Measurements from ENCODE around the gene NCBP3. TPM values are rescaled to one million over a fixed set of nuclear protein-coding genes. Genes with fewer than 3 reads are reported as not detected.
A peak's percentile ranks its signal among the peaks of the same experiment; 100 is the strongest.

NCBP3 gene, protein sequence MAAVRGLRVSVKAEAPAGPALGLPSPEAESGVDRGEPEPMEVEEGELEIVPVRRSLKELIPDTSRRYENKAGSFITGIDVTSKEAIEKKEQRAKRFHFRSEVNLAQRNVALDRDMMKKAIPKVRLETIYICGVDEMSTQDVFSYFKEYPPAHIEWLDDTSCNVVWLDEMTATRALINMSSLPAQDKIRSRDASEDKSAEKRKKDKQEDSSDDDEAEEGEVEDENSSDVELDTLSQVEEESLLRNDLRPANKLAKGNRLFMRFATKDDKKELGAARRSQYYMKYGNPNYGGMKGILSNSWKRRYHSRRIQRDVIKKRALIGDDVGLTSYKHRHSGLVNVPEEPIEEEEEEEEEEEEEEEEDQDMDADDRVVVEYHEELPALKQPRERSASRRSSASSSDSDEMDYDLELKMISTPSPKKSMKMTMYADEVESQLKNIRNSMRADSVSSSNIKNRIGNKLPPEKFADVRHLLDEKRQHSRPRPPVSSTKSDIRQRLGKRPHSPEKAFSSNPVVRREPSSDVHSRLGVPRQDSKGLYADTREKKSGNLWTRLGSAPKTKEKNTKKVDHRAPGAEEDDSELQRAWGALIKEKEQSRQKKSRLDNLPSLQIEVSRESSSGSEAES
- total RNA-seq (2021; ENCODE audit: unreplicated experiment) (28.1 TPM), Bru-seq, nascent RNA (percentile 72 among the genes with signal in this experiment), BruChase-seq, experiment 1, labeled RNA remaining after a 2-hour chase (percentile 85 among the genes with signal in this experiment), BruChase-seq, experiment 2, labeled RNA remaining after a 6-hour chase (percentile 87 among the genes with signal in this experiment)
- 11.9 TPM for polyA plus RNA-seq (2012; ENCODE audit: insufficient read length)
- long read RNA-seq, full-length matches to known transcripts: 30 of 46 reads
- long read RNA-seq, partial matches to known transcripts: 9 of 46 reads
- long read RNA-seq, other reads (novel, unspliced or antisense): 7 of 46 reads

DNA sequence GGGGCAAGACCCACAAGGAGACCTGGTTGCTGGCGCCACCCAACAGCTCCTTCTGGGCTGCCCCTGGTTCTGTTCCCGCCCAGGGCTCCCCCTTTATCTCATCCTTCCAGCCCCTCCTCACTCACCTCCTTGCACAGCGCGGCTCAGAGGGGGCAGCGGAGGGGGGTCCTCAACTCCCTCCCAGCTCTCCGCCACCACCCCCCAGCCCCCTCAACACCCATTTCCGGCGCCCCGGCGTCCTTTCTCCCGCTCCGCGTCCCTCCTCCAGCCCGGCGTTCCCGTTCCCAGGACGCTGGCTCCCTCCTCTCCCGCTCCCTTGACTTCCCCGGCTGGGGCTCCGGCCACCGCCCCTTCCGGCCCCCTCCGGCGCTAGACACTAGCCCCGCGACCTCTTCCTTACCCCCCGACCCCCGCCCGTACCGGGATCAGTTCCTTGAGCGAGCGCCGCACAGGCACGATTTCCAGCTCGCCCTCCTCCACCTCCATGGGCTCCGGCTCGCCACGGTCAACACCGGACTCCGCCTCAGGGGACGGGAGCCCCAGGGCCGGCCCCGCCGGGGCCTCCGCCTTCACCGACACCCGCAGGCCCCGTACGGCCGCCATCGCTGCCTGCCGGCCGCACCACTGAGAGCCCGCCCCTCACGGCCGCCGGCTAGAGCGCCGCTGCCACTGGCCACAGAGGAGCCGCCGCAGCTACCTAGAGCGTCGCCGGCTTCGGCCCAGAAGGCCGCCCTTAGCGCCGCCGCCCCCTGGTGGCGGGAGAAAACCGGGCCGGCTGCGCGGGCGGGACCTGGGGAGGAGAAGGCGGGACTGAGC lies at the start of gene NCBP3:
NCBP3 (minus strand) TSS at position 626 of the 816 bp plus-strand sequence; CDS start at position 603, 23 bp downstream.
- TF ChIP-seq, protein P1, sequence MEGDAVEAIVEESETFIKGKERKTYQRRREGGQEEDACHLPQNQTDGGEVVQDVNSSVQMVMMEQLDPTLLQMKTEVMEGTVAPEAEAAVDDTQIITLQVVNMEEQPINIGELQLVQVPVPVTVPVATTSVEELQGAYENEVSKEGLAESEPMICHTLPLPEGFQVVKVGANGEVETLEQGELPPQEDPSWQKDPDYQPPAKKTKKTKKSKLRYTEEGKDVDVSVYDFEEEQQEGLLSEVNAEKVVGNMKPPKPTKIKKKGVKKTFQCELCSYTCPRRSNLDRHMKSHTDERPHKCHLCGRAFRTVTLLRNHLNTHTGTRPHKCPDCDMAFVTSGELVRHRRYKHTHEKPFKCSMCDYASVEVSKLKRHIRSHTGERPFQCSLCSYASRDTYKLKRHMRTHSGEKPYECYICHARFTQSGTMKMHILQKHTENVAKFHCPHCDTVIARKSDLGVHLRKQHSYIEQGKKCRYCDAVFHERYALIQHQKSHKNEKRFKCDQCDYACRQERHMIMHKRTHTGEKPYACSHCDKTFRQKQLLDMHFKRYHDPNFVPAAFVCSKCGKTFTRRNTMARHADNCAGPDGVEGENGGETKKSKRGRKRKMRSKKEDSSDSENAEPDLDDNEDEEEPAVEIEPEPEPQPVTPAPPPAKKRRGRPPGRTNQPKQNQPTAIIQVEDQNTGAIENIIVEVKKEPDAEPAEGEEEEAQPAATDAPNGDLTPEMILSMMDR (IDR thresholded peaks at IDR 0.05): peak; percentile 98
- TF ChIP-seq POLR2AphosphoS5 (IDR thresholded peaks at IDR 0.05; ENCODE audit: low read depth, low read length) (peak; percentile 60), SIN3A (IDR thresholded peaks at IDR 0.05; ENCODE audit: borderline replicate concordance, insufficient read depth, low read depth, low read length) (peak; percentile 88; the same call in 1 of the 2 replicates), TCF7L2 (IDR thresholded peaks at IDR 0.05; ENCODE audit: low read depth, low read length) (no peak)
- TF ChIP-seq, protein P2, sequence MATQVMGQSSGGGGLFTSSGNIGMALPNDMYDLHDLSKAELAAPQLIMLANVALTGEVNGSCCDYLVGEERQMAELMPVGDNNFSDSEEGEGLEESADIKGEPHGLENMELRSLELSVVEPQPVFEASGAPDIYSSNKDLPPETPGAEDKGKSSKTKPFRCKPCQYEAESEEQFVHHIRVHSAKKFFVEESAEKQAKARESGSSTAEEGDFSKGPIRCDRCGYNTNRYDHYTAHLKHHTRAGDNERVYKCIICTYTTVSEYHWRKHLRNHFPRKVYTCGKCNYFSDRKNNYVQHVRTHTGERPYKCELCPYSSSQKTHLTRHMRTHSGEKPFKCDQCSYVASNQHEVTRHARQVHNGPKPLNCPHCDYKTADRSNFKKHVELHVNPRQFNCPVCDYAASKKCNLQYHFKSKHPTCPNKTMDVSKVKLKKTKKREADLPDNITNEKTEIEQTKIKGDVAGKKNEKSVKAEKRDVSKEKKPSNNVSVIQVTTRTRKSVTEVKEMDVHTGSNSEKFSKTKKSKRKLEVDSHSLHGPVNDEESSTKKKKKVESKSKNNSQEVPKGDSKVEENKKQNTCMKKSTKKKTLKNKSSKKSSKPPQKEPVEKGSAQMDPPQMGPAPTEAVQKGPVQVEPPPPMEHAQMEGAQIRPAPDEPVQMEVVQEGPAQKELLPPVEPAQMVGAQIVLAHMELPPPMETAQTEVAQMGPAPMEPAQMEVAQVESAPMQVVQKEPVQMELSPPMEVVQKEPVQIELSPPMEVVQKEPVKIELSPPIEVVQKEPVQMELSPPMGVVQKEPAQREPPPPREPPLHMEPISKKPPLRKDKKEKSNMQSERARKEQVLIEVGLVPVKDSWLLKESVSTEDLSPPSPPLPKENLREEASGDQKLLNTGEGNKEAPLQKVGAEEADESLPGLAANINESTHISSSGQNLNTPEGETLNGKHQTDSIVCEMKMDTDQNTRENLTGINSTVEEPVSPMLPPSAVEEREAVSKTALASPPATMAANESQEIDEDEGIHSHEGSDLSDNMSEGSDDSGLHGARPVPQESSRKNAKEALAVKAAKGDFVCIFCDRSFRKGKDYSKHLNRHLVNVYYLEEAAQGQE (IDR thresholded peaks at IDR 0.05; ENCODE audit: insufficient read depth in 1 of 2, low read depth in 2 of 2, low read length in 1 of 2): no peak
- peak; percentile 43 for DNase-seq (ENCODE audit: low read depth, low spot score)
- BruUV-seq (replicated peaks): no TSS peak
- in situ Hi-C loops (cut with HindIII; ENCODE audit: low pct_unique_long_range_greater_than_20kb, low sequenced_read_pairs): no loop called here
- Histone ChIP-seq H3K9me3 (ENCODE audit: control insufficient read depth, insufficient read depth, low read depth, low read length) (no peaks in the 10 kb centered on the region), H3K4me3 (ENCODE audit: low read depth in 2 of 2, low read length in 2 of 2) (peak within 1 kb of the TSS; percentile 69 to 73), H3K27ac (ENCODE audit: low read length) (peak within 1 kb of the TSS; percentile 70), H3K27me3 (ENCODE audit: control insufficient read depth, insufficient read depth, low read length) (no peaks in the 10 kb centered on the region), H3K36me3 (ENCODE audit: control insufficient read depth, insufficient read depth, low read length) (no peaks in the 10 kb centered on the region; the same call in 1 of the 2 replicates), H3K4me1 (ENCODE audit: control insufficient read depth, insufficient read depth, low read length) (peaks cover 8% of the 10 kb centered on the region)
- intact Hi-C loops (cut with micrococcal nuclease; ENCODE audit: unreplicated experiment): no loop called here
- ATAC-seq: peak; percentile 99
- ChIA-PET CTCF (interaction anchor here (0.6 to 1.5 kb wide), 4 partner anchors 50 to 498 kb away, joined by 3 to 5 read pairs (median 4); no protein-coding TSS in a partner anchor), POLR2A (no interaction called here)

DNA sequence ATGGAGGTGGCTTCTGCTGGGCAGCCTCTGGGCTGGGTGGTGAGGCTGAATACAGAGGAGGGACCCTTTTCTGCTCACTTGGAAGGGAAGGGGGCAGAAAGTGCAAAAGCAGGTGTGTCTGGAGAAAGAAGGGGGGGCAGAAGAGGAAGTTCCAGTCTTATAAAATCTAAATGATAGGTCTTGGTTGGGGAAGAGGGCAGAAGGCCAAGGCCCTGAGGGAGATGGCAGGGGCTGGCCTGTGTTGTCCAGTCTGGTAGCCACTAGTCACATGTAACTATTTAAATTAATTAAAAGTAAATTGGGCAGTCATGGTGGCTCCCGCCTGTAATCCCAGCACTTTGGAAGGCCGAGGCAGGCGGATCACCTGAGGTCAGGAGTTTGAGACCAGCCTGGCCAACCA lies 49.3 kb upstream of the NCBP3 start:
- H3K4me3 ChIP-seq (ENCODE audit: low read depth in 2 of 2, low read length in 2 of 2): no peak overlapping the region
- ChIA-PET POLR2A (no interaction called here), CTCF (no interaction called here)
- H3K36me3 ChIP-seq (ENCODE audit: control insufficient read depth, insufficient read depth, low read length): no peaks in the 10 kb centered on the region; the same call in 1 of the 2 replicates
- no TSS peak for BruUV-seq (replicated peaks)
- H3K9me3 ChIP-seq (ENCODE audit: control insufficient read depth, insufficient read depth, low read depth, low read length): no peaks in the 10 kb centered on the region
- TF ChIP-seq, protein P1 (IDR thresholded peaks at IDR 0.05): no peak
- no peak for TF ChIP-seq POLR2AphosphoS5 (IDR thresholded peaks at IDR 0.05; ENCODE audit: low read depth, low read length)
- TF ChIP-seq SIN3A (IDR thresholded peaks at IDR 0.05; ENCODE audit: borderline replicate concordance, insufficient read depth, low read depth, low read length): no peak
- no peak for TF ChIP-seq TCF7L2 (IDR thresholded peaks at IDR 0.05; ENCODE audit: low read depth, low read length)
- peaks cover 19% of the 10 kb centered on the region for H3K4me1 ChIP-seq (ENCODE audit: control insufficient read depth, insufficient read depth, low read length)
- DNase-seq (ENCODE audit: low read depth, low spot score) (no peak), ATAC-seq (no peak)
- H3K27ac ChIP-seq (ENCODE audit: low read length): no peak overlapping the region
- no peaks in the 10 kb centered on the region for H3K27me3 ChIP-seq (ENCODE audit: control insufficient read depth, insufficient read depth, low read length)
- in situ Hi-C loops (cut with HindIII; ENCODE audit: low pct_unique_long_range_greater_than_20kb, low sequenced_read_pairs) (no loop called here), intact Hi-C loops (cut with micrococcal nuclease; ENCODE audit: unreplicated experiment) (no loop called here)

Measured in Panc1 (cell line).